Fibroblast of the conjunctiva (primary cell): ENCODE data around the gene TMEM169.

ENCODE experiments used
- DNase-seq: peaks from one replicate; pipeline ENCODE4 v3.0.0-alpha.2; 2010; ENCODE audit warnings: low read depth

Gene TMEM169

DNA sequence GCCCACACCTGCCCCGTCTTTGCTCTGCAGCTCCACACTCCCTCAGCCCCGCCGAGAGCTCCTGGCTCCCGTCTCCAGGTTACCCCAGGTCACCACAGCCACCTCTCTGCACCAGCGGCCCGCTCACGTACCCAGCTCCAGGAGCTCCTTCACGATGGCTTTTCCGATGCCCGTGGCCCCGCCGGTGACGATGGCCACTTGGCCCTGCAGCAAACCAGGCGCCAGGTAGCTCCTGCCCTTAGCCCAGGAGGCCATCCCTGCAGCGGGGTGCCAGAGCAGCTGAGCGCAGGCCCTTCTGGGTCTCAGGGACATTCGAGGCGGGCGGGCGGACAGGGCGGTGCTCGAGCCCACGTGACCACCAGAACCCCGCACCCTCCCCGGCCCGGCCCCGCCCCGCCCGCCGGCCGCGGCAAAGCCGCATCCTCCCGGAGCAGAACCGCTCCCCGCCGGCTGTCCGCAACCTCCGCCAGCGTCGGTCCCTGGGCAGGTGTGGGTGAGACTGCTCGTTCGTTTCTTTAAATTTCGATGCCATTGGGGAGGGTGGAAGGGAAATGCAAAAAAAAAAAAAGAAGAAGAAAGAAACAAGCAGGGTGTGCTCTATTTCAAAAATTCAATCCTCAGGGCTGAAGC, at the start of gene TMEM169, which contains the start of gene PECR:
TMEM169 (plus strand) TSS at position 433 of the 630 bp plus-strand sequence. CDS start 14,045 bp downstream, outside the sequence.
PECR (minus strand) TSS at position 323 of the 630 bp plus-strand sequence; CDS start at position 255, 68 bp downstream.
- peak; percentile 14 for DNase-seq

DNA sequence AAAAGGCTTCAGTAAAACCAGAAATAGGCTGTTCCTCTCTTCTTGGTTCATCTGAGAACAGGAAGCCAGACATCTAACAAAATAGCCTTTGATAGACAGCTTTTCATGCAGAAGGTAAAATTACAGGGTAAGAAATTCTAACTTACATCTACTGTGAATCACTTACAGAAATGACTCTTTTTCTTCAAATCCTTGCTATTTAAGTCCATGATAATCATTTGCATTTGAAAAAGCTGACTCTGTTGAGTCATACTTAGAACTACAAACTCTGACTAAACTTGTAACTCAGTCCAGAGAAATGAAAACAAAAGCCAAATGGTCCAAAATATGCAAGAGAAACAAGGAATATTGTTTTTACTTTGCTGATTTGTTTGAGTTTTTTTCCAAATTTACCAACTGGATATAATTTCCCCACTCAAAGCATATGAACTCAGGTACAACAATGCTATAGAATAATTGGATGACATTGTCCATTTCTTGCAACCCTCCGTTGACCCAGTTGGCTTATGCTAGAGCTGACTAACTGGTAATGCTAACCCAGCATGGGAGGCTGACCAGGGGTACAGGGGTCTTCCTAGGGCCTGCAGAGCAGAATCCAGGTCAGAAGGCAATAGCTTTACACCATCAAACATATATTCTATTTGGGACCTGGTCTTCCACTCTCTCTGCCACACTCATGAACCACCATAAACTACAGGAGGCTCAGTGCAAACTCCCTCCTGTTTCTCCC, 49.6 kb upstream of the TMEM169 start:
- DNase-seq: peak; percentile 69

DNA sequence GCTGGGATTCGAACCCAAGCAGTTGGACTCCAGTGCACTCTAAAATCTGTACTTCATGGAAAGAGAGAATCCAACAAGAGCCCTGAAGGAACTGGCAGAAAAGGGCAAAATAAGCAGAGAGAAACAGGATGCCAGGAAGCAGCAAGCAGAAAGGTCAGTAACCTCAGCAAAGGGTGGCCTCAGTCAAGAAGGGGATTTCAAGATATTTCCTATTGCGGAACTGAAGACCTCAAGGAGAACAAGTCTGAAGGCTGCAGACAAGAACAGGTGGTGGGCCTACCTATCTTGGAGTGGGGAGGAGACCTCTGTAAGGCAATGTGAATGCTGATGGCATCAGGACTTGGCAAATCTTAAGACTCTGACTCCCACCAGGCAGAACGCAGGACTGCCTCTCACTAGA, 48.3 kb upstream of the TMEM169 start:
- DNase-seq: no peak

GRCh38 chr2:216034065-216034464, 47.7 kb upstream of the TMEM169 start:
- peak; percentile 50 for DNase-seq

DNA sequence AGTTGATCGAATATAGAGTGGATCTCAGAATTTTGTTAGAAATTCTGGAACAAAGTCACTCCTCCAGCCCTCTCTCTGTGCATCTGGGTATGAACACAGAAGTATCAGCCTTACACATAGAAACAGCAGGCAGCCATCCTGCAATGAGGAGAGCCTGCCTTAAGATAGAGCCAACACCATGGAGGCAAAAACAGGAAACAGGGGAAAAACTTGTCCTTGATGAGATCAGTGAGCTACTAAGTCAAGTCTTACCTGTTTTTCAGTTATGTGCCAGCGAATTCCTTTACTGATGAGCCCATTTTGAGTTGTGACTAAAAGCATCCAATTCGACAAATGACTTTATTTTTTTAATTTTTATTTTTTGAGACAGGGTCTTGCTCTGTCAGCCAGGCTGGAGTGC, 41.8 kb upstream of the TMEM169 start:
- DNase-seq: no peak

GRCh38 chr2:216041438-216041837, 40.3 kb upstream of the TMEM169 start:
- DNase-seq: no peak

DNA sequence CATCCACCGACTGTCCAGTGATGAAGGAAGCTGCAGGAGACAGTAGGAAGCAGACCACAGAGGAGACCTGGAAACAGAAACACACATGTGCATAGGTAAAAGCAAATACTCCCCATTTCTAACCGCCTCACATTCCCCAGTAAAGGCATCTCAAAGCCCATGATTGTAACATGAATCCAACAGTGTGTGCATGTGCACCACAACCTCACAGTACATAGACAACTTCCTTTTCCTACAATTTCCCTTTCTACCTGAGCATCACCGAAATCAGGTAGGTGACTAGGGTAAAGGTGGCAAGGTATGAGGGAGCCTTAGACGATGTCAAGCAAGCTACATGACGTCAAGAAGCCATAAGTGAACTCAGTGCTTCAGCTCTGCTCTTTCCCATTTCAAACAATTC, 37.8 kb upstream of the TMEM169 start:
- DNase-seq: no peak

- no peak for DNase-seq
These were observed 36.7 kb upstream of the TMEM169 start for GRCh38 chr2:216044883-216045486.

DNA sequence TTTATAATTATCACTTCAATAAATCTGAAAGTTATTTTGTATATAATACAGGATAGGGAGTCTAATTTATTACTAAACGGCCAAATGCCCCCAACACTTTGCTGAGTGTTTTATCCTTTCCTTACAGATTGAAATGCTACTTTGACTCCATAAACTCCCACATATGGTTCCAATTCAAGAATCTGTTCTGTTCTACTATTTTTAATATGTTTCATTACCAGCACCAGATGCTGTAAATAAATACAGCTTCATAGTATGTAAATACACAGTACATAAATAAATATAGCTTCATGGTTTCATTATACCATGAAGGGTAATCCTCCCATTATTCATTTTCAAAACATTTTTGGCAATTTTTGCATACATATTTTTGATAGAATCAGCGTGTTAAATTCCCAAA, 34.3 kb upstream of the TMEM169 start:
- DNase-seq: no peak

- DNase-seq: no peak
These were observed 32.3 kb upstream of the TMEM169 start for GRCh38 chr2:216049452-216049851.

DNA sequence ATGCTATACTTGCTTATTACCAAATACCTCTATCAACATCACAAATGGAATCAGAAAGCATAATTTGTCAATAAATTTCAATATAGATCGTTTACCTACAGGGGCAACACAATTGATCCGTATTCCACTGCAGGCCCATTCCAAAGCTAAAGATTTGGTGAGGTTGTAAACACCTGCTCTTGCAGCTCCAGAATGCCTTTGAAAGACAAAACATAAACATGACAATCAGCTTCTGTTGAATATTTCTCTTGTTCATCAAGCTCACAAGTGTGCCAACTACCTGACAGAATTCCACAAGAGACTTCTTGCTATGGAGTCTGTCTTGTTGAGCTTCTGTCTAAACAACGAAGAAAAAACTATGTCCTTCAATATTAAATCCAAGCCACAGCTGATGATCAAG, 30.4 kb upstream of the TMEM169 start:
- no peak for DNase-seq

DNA sequence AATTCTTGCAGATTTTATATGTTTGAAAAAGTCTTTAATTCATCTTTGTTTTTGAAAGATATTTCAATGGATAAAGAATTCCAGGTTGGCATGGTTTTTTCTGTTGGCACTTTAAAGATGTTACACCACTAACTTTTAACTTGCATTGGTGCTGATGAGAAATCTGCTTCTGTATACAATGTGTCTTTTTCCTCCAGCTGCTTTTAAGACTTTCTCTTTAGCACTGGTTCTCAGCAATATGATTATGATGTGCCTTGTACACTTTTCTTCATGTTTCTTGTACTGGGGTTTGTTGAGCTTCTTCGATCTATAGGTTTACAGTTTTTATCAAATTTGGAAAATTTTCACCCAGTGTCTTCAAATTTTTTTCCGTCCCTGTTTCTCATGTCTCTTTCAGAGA, 29.3 kb upstream of the TMEM169 start:
- no peak for DNase-seq

DNA sequence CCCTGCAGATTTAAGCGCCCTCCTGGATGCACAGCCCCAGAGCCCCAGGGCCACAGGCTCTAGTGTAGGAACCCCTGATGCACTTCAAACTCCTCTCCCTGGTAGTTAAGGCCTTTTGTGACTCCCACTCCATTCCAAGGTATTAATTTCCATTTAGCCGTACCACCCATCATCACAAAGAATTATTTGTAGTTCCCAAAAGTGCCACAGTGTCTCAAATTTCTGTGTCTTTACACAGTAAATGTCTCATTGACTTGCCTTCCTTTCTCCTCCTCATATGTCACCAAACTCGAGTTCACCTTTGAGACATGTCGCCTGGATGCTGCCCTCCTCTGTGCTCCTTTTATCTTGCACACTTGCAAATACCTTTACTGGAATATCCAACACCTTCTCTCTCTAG, 26.0 kb upstream of the TMEM169 start:
- no peak for DNase-seq

DNA sequence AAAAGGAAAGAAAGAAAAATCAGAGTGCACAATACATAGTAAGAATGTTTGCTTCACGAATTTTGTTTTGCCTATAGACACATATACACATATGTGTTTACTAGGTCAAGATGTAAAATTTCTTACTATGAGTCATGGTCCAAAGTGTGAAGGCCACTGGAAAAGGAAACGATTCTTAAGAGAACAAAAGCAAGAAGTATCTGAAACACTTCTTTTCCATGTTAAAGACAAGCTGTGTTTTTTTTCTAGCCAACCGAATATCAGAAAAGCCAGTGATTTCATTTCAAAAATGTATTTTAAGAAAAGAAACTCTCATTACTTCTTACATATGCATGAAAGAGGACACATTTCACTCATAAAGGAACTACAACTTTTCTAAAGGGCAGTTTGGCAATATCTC, 25.0 kb upstream of the TMEM169 start:
- DNase-seq: no peak

DNA sequence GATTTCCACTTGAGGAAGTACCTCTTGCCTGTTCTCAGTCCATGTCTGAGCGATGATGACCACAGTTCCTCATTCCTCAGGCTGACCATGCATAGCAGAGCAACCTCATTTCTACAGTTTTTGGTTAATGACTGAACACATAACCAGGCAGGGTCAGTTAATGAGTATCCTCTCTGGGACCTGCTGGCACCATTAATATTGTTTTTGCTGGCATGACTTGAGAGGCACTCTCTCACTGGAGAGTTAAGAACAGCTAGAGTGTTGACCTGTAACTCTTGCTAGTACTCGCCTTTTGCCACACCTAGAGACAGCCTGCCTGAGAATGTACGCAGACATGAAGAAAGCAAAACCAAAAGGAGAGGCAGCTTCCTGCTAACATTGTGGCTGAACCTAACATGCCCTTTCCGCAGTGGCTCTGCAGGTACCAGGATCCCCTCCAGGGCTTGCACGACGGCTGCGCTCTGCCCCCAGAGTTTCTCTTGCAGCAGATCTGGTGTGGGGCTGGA, 24.0 kb upstream of the TMEM169 start:
- no peak for DNase-seq

GRCh38 chr2:216059233-216059834, 22.4 kb upstream of the TMEM169 start:
- DNase-seq: no peak

GRCh38 chr2:216064014-216064630, 17.6 kb upstream of the TMEM169 start:
- DNase-seq: no peak

- DNase-seq: no peak
These were observed 17.1 kb upstream of the TMEM169 start for GRCh38 chr2:216064665-216065064.

GRCh38 chr2:216066230-216066629, 15.5 kb upstream of the TMEM169 start:
- DNase-seq: peak; percentile 23

DNA sequence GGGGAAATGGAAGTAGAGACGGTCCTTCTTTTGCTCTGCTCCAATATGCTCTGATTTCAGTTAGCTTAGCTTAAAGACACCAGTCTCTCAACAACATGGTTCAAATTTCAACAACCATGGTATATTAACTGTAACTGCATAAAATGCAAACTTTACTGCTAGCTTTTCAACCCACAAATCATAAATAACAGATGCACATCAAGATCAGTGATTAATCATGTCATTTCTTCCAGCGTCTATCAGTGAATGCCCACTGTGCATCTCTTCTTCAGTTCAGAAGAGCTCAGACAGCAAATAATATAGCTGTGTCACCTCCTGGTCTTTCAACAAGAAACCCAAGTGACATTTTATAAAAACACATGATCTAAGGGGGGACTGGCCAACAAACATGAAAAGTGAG, 12.7 kb upstream of the TMEM169 start:
- DNase-seq: no peak

DNA sequence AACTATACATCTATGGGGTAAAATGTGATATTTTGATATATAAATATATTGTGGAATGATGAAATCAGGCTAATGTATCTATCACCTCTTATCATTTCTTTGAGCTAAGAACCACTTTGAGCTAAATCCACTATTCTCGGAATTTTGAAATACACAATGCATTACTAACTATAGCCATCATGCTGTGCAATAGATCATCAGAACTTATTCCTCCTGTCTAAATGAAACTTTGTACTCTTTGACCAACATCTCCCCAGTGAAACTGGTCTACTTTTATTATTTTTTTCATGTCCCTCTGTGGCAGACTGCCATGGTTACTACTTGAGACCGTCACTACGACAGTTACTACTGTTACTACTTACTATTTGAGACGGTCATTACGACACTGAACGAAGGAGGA, 11.5 kb upstream of the TMEM169 start:
- DNase-seq: no peak
